DND-41 (cell line): ENCODE results near the gene GPHA2.

Source experiments
- CTCF ChIP-seq: IDR thresholded peaks from 2 replicates; pipeline ENCODE4 v1.5.1; 2012; ENCODE audit warnings: borderline replicate concordance, low read length, moderate library complexity, mild to moderate bottlenecking; ENCODE audit not compliant: poor library complexity, severe bottlenecking; ENCODE audit errors: extremely low read depth
- EZH2 ChIP-seq: IDR thresholded peaks from 3 replicates; pipeline ENCODE4 v1.6.1; 2012; ENCODE audit warnings: borderline replicate concordance, low read depth, mild to moderate bottlenecking, moderate library complexity, low read length, inconsistent platforms; ENCODE audit not compliant: severe bottlenecking

- TF ChIP-seq CTCF, result no peak
- TF ChIP-seq EZH2, result no peak
Observed at GRCh38 chr11:64925536-64926436, 9.9 kb downstream of the GPHA2 start.
